Germinal center (tissue), 1 donor: ENCODE data around the gene SMIM1.
A peak's percentile ranks its signal among the peaks of the same experiment; 100 is the strongest.

Experiments
- DNase-seq: peaks from one replicate; pipeline ENCODE4 v3.0.0; 2012; ENCODE audit warnings: mixed read lengths, low spot score

Gene SMIM1

GRCh38 chr1:3777078-3777547 lies 4.6 kb downstream of the SMIM1 start:
- no peak for DNase-seq

GRCh38 chr1:3777647-3778589 lies 5.4 kb downstream of the SMIM1 start:
- no peak for DNase-seq

GRCh38 chr1:3778590-3779264 lies 6.2 kb downstream of the SMIM1 start:
- DNase-seq = no peak

DNA sequence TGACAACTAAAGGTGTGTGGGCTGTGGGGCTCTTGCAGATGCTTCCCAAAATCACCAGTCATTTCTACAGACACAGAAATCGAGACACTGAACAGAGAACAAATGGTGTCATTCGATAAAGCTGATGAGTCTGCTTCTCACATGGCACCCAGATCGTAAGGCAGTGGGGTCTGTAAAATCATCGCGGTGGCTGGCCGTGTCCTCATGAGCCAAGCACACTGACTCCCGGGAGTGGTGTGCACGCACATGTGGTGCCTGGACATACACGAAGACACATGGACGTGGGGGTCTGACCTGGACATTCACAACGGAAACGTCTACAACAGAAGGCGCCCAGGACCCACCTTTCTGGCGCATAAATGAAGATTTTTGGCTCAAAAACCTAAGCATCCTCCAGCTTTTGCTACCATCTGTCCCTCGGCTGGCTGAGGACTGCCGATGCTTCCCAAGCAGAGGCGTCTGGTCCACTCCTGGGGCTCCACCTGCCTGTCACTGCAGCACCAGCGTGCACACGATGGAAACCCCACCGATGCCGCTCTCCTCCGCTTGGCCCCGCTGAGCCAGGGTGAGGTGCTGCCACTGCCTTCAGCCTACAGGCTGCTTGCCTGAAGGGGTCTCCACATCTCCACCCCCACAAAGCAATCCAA lies 6.8 kb downstream of the SMIM1 start:
- DNase-seq = no peak

- DNase-seq = no peak
Observed at GRCh38 chr1:3779912-3780416, 7.4 kb downstream of the SMIM1 start.

GRCh38 chr1:3780901-3781300 lies 8.4 kb downstream of the SMIM1 start:
- DNase-seq = no peak

GRCh38 chr1:3783651-3784474 lies 11.3 kb downstream of the SMIM1 start:
- no peak for DNase-seq

DNA sequence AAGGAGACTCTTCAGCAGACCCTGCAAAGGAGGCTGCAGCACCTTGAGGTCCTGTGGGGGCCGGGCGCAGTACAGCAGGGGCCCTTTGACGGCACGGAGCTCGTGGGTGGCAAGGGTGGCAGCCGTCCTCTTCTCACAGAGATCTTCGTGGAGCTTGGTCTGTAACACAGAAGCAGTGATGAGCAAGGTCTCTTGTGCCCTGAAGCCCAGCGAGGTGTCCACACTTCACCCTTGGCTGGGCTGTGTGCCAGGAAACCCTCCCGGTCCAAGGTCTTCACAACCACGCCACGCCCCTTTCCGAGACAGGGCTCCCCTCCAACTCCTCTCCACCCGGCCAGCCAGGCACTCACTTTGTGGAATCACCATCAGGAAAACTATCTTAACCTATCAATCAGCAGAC lies 12.5 kb downstream of the SMIM1 start:
- no peak for DNase-seq

DNA sequence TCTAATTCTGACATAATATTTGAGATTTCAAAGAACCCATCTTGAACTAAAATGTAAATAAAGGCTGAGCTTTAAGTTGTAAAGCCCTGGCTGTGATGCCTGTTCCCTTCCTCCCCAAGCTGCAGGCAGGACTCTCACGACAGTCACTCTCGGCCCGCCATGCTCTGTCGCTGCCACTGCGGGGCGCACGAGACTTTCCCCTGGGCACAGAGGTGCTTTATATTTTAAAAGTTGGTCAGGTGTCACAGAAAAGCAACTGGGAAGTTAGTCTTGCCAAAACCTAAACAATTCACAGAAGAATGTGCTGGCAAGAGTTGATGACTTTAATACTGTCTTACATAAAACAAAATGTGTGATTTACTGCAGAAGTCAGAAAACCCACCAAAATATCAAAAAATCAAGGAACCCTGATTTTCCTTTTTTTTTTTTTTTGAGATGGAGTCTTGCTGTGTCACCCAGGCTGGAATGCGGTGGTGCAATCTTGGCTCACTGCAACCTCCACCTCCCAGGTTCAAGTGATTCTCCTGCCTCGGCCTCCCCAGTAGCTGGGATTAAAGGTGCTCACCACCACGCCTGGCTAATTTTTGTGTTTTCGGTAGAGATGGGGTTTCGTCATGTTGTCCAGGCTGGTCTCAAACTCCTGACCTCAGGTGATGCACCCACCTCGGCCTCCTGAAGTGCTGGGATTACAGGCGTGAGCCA lies 13.1 kb downstream of the SMIM1 start:
- DNase-seq = no peak

- no peak for DNase-seq
Observed at GRCh38 chr1:3786468-3787348, 14.2 kb downstream of the SMIM1 start.

- DNase-seq = no peak
Observed at GRCh38 chr1:3787349-3787715, 14.8 kb downstream of the SMIM1 start.

- no peak for DNase-seq
Observed at GRCh38 chr1:3787745-3788605, 15.4 kb downstream of the SMIM1 start.

DNA sequence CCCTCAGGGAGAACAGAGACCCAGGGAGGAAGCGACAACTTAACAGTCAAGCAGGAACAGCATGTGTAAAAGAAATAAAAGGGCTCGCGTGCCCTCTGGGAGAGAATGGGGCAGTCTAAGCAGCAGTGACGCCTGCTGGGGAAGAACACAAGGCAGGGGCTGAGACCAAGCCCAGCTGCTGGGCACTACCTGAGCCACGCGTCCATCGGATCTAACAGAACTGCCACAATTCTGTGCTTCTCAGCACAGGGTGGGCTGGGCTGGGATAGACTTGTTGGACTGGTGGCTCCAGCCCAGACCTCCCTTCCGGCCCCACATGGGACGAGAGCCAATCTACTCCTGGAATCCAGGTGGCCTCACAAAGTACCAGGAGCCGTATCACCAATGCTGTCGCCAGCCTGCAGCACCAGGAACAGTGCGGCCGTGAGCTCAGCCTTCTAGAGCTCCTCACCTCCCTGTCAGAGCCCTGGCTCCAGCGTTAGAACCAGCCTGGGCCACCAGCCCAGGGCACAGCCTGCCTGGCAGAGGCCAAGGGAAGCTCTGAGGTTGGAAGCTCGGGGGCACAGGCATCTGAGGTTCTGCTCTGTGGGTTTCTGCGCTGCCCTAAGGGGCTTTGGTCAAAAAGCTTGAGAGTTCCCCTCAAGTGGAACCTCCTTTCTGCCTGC lies 16.3 kb downstream of the SMIM1 start:
- DNase-seq = no peak

- DNase-seq = no peak
Observed at GRCh38 chr1:3789421-3790300, 17.1 kb downstream of the SMIM1 start.

- DNase-seq = no peak
Observed at GRCh38 chr1:3790500-3790923, 18.0 kb downstream of the SMIM1 start.

DNA sequence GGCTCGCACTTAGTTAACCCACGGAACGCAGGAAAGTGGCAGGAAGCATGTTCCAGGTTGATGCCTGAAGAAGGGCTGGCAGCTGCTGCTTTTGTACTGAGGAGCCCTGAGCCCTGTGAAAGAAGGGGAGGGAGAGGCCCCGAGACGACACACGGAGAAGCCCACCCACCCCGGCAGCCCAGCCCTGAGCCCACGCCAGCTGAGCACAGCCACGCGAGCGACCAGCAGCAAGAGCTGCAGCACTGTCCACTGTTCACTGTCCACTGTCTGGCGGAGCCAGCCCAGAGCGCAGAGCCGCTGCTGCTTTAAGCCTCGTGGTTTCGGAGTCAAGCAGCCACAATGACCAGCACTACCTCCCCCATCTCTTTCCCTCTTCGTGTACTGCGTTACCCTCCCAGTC lies 18.4 kb downstream of the SMIM1 start:
- no peak for DNase-seq

DNA sequence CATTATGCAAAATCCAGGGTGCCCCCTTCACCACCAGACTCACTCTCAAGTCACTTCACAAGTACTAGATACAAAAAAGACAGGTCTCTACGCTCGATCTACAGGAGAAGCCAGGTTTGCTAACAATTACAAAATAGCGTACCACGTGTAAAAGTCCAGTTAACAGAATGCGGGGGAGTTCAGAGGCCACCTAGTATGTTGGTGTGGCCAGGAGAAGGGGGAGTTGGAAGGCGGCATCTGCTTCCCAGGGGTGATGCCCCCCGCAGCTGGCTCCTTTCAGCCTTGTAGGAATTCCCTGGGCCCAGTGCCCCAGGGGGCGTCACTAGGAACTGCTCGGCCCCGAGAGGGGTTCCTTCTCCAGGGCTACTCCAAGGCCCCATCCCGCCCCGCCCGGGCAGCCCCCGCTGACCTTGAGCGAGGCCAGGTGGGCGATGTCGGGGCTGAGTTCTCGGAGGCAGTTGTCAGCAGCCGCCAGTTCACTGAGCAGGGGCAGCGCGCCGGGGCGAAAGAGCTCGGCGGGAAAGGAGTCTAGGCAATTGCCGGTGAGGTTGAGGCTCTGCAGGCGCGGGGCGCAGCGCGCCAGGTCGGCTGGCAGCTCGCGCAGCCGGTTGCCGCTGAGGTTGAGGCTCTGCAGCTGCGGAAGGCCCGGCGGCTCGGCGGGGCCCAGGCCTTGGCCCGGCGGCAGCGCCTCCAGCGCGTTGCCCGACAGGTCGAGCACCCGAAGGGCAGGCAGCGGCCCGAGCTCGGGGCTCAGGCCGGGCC lies 23.1 kb downstream of the SMIM1 start:
- peak; percentile 48 for DNase-seq
